ENCODE data around the gene POP7.

DNA sequence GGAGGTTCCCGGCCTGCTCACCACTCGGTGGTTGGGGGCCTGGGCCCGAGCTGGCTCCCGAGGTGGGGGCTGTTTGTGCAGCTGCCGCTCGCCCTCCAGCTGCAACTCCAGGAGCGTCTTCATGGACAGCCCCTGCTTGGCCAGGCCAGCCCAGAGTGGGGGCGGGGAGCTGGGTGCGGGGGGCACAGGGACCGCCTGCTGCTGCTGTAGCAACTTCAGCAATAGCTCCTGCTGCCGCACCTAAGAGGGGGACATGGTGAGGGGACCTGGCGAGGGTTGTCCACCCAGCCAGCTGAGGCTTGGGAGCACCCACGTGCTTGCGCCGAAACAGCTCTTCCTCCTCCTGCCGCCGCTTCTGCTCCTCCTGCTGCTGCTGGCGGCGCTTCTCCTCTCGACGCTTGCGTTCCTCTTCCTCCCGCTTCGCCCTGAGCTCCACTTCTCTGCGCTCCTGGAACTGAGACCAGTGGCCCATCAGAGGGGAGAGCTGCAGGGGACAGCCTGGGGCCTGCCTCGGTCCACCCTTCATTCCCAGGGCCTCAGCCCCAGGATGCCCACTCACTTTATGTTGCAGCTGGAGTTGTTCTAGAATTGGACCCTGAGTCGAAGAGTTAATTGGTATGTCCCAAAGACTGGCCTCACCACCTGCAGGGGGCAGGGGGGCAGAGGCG is 22.8 kb upstream of the POP7 start:
- TF ChIP-seq EP300 (IDR thresholded peaks at IDR 0.05; ENCODE audit: low read depth) (no peak), CTCF (IDR thresholded peaks at IDR 0.05) (no peak), POLR2AphosphoS5 (IDR thresholded peaks at IDR 0.05) (no peak), POLR2A (IDR thresholded peaks at IDR 0.05) (no peak)
